GM18517 (cell line): ENCODE results near the gene MFRP.

Experiments used
- ATAC-seq: cut with Tn5 transposase; IDR thresholded peaks from one replicate; pipeline ENCODE4 v1.9.1; 2021; ENCODE audit warnings: mild to moderate bottlenecking, moderate library complexity; ENCODE audit not compliant: unreplicated experiment

MFRP gene

GRCh38 chr11:119338965-119339588 is 7.4 kb downstream of the MFRP start:
- ATAC-seq, result no peak

GRCh38 chr11:119338318-119338890 is 8.1 kb downstream of the MFRP start:
- ATAC-seq, result no peak

GRCh38 chr11:119337581-119338317 is 8.8 kb downstream of the MFRP start:
- no peak for ATAC-seq

- ATAC-seq, result no peak
These were observed 9.6 kb downstream of the MFRP start for GRCh38 chr11:119336744-119337469.

GRCh38 chr11:119335655-119336543 is 10.6 kb downstream of the MFRP start:
- ATAC-seq, result no peak

- ATAC-seq, result no peak
These were observed 11.3 kb downstream of the MFRP start for GRCh38 chr11:119335091-119335654.

- peak; percentile 94 for ATAC-seq
These were observed 12.2 kb downstream of the MFRP start, which contains the start of gene RNF26 for GRCh38 chr11:119334174-119334930. Gene RNF26 (plus strand): TSS chr11:119334527. CDS start chr11:119335123, 596 bp downstream.

GRCh38 chr11:119332111-119332765 is 14.3 kb downstream of the MFRP start:
- ATAC-seq, result no peak

GRCh38 chr11:119330237-119330636 is 16.3 kb downstream of the MFRP start:
- ATAC-seq, result no peak

- no peak for ATAC-seq
These were observed 17.2 kb downstream of the MFRP start for GRCh38 chr11:119329320-119329719.

- no peak for ATAC-seq
These were observed 22.3 kb downstream of the MFRP start for GRCh38 chr11:119324189-119324588.

GRCh38 chr11:119323532-119324033 is 22.9 kb downstream of the MFRP start:
- no peak for ATAC-seq

GRCh38 chr11:119322921-119323531 is 23.5 kb downstream of the MFRP start:
- ATAC-seq, result no peak

GRCh38 chr11:119322360-119322739 is 24.2 kb downstream of the MFRP start:
- ATAC-seq, result no peak

GRCh38 chr11:119320776-119321524 is 25.6 kb downstream of the MFRP start:
- ATAC-seq, result no peak

GRCh38 chr11:119320240-119320775 is 26.2 kb downstream of the MFRP start:
- ATAC-seq, result no peak

GRCh38 chr11:119319700-119320239 is 26.7 kb downstream of the MFRP start:
- no peak for ATAC-seq
